Stimulated activated CD8-positive, alpha-beta memory T cell treated with anti-CD3 and anti-CD28 coated beads, Interleukin-2, amount 100 ng/mL, for 48 hours (primary cell): ENCODE results near the gene CEP170B.

ENCODE experiments used
- DNase-seq, 2 donors: peaks; one replicate each; pipeline ENCODE4 v3.0.0-alpha.2; 2020; ENCODE audit warnings: low read depth in 2 of 2

Gene CEP170B

GRCh38 chr14:104867371-104868059 lies 2.4 kb downstream of the CEP170B start:
- no peak for DNase-seq

DNA sequence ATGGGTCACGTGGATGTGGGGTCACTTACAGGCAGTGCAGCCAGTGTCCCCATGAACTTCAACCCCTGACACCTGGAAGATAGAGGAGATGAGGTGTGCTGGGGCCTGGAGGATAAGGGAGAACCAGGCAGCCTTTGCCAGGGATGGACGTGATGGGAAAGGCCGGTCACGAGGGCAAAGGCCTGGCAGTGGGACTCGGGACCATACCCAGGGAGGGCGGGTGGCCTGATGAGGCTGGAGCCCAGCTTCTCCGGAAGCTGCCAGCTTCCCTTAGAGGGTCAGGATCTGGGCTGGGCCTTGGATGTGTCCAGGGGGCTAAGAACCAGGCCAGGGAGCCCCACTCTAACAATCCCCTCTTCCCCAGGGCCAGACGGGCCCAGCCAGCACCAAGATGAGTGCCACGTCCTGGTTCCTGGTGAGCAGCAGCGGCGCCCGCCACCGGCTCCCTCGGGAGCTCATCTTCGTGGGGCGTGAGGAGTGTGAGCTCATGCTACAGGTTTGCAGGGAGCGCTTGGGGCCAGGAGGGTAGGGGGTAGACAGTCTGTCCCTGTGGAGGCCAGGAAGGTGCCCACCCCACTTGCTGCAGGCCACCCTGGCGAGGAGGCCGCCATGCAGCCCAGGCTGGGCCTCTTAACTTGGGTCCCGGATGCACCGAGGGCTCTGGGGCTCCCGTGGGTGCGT lies 3.1 kb downstream of the CEP170B start:
- no peak for DNase-seq

DNA sequence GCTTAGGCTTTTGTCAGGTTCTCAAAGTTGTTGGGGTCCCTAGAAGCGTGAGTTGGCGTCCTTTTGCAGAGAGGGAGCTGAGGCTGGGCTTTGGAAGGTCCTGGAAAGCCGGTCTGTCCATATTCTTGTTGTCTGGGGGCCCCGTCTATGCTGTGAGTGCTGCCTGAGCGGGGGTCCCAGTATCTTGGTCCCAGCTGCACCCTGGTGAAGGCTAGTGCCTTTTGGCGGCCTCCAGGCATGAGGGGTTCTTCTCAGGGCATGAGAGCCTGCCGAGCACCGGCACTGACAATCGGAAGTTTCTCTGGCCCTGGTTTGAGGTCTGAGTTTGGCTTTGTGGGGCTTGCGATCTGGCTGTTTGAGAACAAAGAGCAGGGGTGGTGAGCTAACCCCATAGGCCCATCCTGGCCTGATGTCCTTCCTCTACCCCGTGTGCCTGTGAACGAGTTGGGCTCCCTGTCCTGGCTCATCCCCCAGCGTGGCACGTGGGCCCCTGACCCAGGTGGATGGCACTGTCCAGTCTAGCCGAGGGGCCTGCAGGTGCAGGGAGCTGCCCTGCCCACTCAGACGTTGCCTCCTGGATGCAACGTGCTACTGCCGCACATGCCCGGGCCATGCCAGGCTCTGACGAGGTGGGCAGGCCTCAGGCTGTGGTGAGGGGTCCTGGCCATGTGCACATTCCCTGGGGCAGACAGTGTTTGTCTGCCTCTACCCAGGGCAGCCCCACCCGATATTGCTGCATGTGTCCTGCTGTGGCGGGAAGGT lies 3.9 kb downstream of the CEP170B start:
- DNase-seq, result no peak

- no peak for DNase-seq
These were observed 4.8 kb downstream of the CEP170B start for GRCh38 chr14:104869669-104870367.

- DNase-seq, result peak; percentile 45
These were observed 5.5 kb downstream of the CEP170B start for GRCh38 chr14:104870368-104871144.

DNA sequence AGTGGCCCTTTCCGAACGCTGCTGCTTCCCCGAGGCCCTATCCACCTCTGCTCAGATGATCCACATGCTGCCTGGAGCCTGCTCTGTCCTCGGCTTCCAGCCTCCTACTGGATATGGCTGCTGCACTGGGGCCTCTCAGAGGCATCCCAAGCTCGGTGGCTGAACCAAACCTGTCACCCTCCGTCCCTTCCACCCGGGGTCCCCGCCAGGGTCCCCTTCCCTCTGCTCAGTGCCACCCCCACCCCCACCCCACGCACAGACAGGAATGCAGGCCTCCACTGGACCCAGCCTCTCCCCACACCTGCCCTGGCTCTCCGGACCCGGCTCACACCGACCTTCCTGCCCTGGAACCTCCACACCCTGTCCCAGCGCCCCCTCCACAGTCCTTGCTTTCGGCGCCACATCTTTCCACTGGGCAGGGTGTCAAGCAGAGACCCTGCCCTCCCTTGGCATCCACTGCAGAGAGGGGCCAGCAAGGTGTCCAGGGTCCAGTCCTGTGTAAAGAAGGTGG lies 6.1 kb downstream of the CEP170B start:
- DNase-seq, result no peak

DNA sequence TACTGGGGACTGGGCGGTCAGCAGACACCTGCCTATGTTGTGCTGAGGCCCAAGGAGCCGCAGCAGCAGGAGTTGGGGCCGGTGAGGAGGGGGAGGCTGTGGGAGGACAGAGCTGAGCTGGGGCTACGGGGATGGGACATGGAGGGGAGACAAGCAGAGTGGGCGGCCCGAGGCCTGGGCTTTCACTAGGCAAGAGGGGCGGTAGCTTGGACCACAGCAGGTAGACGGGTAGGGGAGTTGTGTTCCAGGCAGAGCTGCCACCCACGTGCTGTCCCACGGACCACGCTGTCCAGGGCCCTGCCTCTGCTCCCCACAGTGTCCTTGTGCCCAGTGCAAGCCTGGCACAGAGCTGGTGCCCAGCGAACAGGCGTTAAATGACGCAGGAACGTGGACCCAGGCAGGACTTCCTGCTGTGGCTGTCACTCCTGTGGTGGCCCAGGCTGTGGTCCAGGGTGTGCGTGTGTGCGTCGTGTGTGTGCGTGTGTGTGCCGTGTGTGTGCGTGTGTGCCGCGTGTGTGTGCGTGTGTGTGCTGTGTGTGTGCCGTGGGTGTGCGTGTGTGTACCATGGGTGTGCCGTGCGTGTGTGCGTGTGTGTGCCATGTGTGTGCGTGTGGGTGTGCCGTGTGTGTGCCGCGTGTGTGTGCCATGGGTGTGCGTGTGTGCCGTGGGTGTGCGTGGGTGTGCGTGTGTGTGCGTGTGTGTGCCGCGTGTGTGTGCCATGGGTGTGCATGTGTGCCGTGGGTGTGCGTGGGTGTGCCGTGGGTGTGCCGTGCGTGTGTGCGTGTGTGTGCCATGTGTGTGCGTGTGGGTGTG lies 6.8 kb downstream of the CEP170B start:
- no peak for DNase-seq

DNA sequence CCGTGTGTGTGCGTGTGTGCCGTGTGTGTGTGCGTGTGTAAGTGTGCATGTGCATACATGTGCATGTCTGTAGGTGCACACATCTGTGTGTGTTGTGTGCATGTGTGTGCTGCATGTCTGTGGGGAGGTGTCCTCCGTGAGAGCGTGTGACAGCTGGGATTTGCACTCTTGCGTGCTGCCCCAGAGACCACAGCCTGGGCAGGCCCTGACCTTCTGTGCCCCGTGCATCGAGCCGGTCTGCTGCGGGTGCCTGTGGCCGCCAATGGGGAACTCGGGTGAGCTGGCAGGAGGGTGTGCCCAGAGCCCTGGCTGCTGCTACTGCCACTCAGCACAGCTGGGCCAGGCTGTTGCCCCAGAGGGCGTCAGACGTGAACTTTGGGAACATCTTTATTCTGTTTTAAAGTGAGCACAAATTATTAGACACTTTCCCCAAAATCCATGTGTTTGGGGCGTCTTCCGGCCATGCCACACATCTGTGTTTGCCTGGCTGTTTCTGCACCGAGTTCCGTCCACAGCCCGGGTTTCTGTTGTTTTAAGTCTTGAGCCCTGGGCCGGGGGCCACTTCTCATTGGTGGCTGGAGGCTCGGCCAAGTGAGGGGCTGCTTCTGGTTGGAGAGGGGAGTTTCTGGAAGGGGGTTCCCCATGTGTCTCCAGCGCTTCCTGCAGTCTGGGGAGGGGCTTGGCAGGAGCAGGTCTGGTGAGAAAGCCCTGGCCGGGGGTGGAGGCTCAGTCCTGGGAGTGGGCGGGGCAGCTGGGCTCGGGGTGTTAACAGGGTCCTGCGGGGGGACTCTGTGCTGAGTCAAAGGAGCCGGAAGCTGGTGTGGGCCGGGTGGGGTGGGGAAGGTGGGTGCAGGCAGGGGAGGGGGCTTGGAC lies 7.6 kb downstream of the CEP170B start:
- no peak for DNase-seq

DNA sequence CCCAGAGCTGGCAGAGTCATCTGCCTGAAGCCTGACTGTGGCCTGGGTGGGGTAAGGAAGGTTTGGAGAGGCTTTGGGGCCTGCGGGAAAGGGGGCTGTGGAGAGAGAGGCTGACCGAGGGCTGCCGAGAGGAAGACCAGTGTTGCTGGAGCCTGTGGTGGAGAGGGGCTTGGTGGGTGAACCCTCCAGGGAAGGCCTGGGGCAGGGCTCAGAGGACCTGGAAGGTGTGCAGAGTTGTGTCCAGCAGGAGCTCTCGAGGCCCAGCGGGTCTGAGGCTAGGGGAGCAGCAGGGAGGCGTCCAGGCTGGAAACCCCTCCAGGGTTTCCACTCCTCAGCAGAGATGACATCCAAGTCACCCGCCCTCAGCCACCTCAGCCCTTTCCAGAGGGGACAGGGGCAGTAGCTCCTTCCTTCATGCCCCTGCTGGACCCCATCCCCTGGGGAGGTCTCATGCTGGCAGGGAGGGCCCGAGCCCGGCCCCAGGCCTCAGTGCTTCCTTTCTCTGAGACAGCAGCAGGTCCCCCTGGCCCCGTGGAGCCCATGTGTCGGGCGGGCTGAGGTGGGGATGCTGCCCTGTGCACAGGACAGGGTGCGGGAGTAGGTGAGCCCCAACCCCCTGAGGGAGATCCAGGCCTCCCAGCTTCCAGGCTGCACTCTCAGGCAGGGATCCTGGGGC lies 8.4 kb downstream of the CEP170B start:
- DNase-seq, result no peak

- no peak for DNase-seq
These were observed 9.1 kb downstream of the CEP170B start for GRCh38 chr14:104874110-104874531.

DNA sequence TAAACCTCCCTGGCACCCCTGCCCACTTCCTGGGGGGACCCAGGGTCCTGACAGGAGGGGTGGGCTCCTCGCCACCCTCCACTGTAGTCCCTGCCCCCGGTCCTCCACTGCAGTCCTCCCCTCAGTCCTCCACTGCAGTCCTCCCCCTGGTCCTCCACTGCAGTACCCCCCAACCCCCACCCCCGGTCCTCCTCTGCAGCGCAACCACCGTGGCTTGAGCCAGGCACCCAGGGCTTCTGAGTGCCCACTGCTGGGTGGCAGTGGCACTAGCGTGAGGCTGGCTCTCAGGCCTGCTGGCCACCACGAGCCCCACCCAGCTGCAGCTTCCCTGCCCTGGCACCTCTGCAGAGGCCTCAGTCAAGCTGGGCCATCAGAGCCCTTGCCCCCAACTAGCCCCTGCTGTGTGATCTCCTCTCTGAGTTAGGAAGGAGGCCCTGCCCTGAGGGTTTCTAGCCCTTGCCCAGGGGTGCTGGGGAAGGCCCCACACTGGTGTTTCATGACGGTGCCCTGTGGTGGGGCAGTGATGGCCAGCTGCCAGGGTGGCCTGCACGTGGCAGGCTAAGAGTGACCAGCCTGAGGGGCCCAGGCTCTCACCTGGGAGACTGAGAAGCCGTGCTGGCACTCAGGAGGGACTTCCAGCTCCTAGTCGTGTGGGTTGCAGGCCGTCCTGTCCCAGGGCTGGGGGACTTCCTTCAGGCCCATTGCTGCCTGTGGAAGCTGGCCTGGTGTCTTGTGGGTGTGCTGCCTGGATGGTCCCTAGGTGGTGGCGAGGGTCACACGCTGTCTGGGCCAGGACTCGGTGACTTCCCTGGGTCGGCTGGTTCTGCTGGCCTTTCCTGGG lies 9.7 kb downstream of the CEP170B start:
- DNase-seq, result no peak

GRCh38 chr14:104875412-104875751 lies 10.3 kb downstream of the CEP170B start:
- DNase-seq, result no peak

DNA sequence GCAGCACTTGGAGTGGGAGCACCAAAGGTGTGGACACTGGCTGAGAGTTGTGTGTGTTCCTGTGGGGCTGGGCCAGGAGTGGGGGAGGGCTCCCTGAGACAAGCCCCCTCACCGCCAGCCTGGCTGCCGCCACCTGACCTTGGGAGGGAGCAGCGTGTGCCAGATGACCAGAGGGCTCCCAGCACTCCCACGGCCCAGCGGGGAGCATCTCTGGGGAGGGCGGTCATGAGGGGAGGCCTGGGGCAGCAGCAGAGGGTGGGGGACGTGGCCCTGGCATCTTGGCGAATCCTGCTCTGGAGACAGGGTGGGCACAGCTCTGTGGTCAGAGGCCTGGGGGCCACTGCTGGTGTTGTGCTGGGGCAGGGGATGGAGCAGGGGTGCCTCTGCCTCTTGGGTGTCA lies 10.7 kb downstream of the CEP170B start:
- DNase-seq, result no peak

GRCh38 chr14:104876251-104876699 lies 11.2 kb downstream of the CEP170B start:
- peak in 1 of 2 donors; percentile 33 for DNase-seq

GRCh38 chr14:104877066-104877805 lies 12.2 kb downstream of the CEP170B start:
- no peak for DNase-seq

- DNase-seq, result no peak
These were observed 12.9 kb downstream of the CEP170B start for GRCh38 chr14:104877806-104878550.
